SU-DHL-6 (cell line): ENCODE results near the gene RGS18.

ENCODE experiments used
- H2AFZ ChIP-seq: fragments of 200-600 bp; sonication (generic); 2 replicates; pipeline ENCODE4 v1.6.1; 2014; ENCODE audit warnings: low read depth, mild to moderate bottlenecking, moderate library complexity, mixed read lengths, antibody characterized with exemption, low read length; ENCODE audit not compliant: severe bottlenecking
- H3F3A ChIP-seq: fragments of 200-600 bp; shearing (Covaris generic); 2 replicates; pipeline ENCODE4 v1.6.0; 2016; ENCODE audit warnings: antibody characterized with exemption, mild to moderate bottlenecking; ENCODE audit not compliant: insufficient read depth
- H3K27ac ChIP-seq: fragments of 200-600 bp; sonication (generic); 2 replicates; pipeline ENCODE4 v1.5.1; 2016; ENCODE audit warnings: low read depth, mild to moderate bottlenecking, low read length, moderate library complexity, mixed read lengths
- H3K27me3 ChIP-seq: fragments of 200-600 bp; sonication (generic), shearing (Covaris generic); 2 replicates; pipeline ENCODE4 v1.6.0; 2014; ENCODE audit warnings: mild to moderate bottlenecking, low read length
- H3K36me3 ChIP-seq: fragments of 200-600 bp; sonication (generic); 2 replicates; pipeline ENCODE4 v1.6.1; 2014; ENCODE audit warnings: mild to moderate bottlenecking, low read length, mixed read lengths
- H3K4me2 ChIP-seq: fragments of 300-600, 200-600 bp; shearing (Covaris generic), sonication (generic); 2 replicates; pipeline ENCODE4 v1.6.0; 2014; ENCODE audit warnings: low read length, low read depth, mild to moderate bottlenecking; ENCODE audit not compliant: poor library complexity, severe bottlenecking
- H3K4me3 ChIP-seq: fragments of 200-600 bp; sonication (generic); 2 replicates; pipeline ENCODE4 v1.5.1; 2014; ENCODE audit warnings: antibody characterized with exemption, low read length, mild to moderate bottlenecking, mixed read lengths; ENCODE audit not compliant: insufficient read depth, poor library complexity, severe bottlenecking
- H3K79me2 ChIP-seq: fragments of 200-600 bp; sonication (generic); 2 replicates; pipeline ENCODE4 v1.6.1; 2014; ENCODE audit warnings: mild to moderate bottlenecking, low read length, moderate library complexity; ENCODE audit not compliant: insufficient read depth
- H3K9ac ChIP-seq: fragments of 200-600 bp; sonication (generic); 2 replicates; pipeline ENCODE4 v1.7.0; 2014; ENCODE audit warnings: mild to moderate bottlenecking, low read length
- H3K9me2 ChIP-seq: fragments of 200-600 bp; sonication (generic); replicated peaks from 2 replicates; pipeline ENCODE4 v1.6.1; 2014; ENCODE audit warnings: low read length; ENCODE audit not compliant: insufficient read depth
- H3K9me3 ChIP-seq: fragments of 200-600 bp; sonication (generic); 2 replicates; pipeline ENCODE4 v1.6.1; 2014; ENCODE audit warnings: low read length, mixed read lengths; ENCODE audit not compliant: insufficient read depth
- H4K20me1 ChIP-seq: fragments of 200-600 bp; sonication (generic); 2 replicates; pipeline ENCODE4 v1.6.1; 2014; ENCODE audit warnings: low read depth, mild to moderate bottlenecking, antibody characterized with exemption, low read length, moderate library complexity, mixed read lengths
- EZH2phosphoT487 ChIP-seq: fragments of 200-600 bp; sonication (generic), shearing (Covaris generic); conservative IDR thresholded peaks from 2 replicates; pipeline ENCODE4 v1.6.1; 2018; ENCODE audit warnings: mild to moderate bottlenecking, antibody characterized with exemption, low read length, moderate library complexity, mixed read lengths
- TF ChIP-seq, protein P1 (sequence below): fragments of 200-600 bp; sonication (generic); IDR thresholded peaks from one replicate; pipeline ENCODE4 v1.5.1; 2017; ENCODE audit warnings: antibody characterized with exemption, mild to moderate bottlenecking, low read length, moderate library complexity; ENCODE audit not compliant: insufficient read depth, poor library complexity, severe bottlenecking

The RGS18 gene

DNA sequence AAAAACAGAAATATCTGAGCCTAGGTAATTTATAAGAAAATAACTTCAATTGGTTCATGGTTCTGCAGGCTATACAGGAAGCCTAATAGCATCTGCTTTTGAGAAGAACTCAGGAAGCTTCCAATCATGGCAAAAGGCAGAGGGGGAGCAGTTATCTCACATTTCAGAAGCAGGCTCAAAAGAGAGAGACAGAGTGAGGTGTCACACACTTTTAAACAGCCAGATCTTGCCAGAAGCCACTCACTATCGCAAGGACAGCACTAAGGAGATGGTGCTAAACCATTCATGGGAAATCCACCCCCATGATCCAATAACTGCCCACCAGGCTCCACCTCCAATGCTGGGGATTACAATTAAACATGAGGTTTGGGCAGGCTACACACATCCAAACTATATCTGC, 25.5 kb downstream of the RGS18 start:
- TF ChIP-seq EZH2phosphoT487: no peak
- TF ChIP-seq, protein P1, sequence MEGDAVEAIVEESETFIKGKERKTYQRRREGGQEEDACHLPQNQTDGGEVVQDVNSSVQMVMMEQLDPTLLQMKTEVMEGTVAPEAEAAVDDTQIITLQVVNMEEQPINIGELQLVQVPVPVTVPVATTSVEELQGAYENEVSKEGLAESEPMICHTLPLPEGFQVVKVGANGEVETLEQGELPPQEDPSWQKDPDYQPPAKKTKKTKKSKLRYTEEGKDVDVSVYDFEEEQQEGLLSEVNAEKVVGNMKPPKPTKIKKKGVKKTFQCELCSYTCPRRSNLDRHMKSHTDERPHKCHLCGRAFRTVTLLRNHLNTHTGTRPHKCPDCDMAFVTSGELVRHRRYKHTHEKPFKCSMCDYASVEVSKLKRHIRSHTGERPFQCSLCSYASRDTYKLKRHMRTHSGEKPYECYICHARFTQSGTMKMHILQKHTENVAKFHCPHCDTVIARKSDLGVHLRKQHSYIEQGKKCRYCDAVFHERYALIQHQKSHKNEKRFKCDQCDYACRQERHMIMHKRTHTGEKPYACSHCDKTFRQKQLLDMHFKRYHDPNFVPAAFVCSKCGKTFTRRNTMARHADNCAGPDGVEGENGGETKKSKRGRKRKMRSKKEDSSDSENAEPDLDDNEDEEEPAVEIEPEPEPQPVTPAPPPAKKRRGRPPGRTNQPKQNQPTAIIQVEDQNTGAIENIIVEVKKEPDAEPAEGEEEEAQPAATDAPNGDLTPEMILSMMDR: no peak
- Histone ChIP-seq H3K9me2 (no peaks in the 10 kb centered on the region), H3K79me2 (no peaks in the 10 kb centered on the region), H3K4me2 (no peak overlapping the region), H2AFZ (no peak overlapping the region), H3K4me3 (no peak overlapping the region), H3K36me3 (peaks cover 26% of the 10 kb centered on the region), H3K27ac (no peak overlapping the region), H3F3A (no peaks in the 10 kb centered on the region), H3K9me3 (no peaks in the 10 kb centered on the region), H4K20me1 (no peaks in the 10 kb centered on the region), H3K27me3 (no peaks in the 10 kb centered on the region), H3K9ac (no peak overlapping the region)

- no peak overlapping the region for H3K4me2 ChIP-seq
Measured at GRCh38 chr1:192186197-192186596, 27.9 kb downstream of the RGS18 start.

GRCh38 chr1:192190066-192190465, 31.8 kb downstream of the RGS18 start:
- H3K9me2 ChIP-seq: no peaks in the 10 kb centered on the region
- no peak overlapping the region for H3K9ac ChIP-seq
- no peaks in the 10 kb centered on the region for H3K27me3 ChIP-seq
- no peak overlapping the region for H3K27ac ChIP-seq
- H3K9me3 ChIP-seq: no peaks in the 10 kb centered on the region
- no peaks in the 10 kb centered on the region for H3F3A ChIP-seq
- TF ChIP-seq, protein P1: no peak
- TF ChIP-seq EZH2phosphoT487: no peak
- H3K36me3 ChIP-seq: 0 out of 2 replicates have a peak, but pooled peaks cover 6% of the 10 kb centered on the region
- no peak overlapping the region for H3K4me3 ChIP-seq
- no peaks in the 10 kb centered on the region for H3K79me2 ChIP-seq
- H4K20me1 ChIP-seq: no peaks in the 10 kb centered on the region
- H2AFZ ChIP-seq: no peak overlapping the region
- no peak overlapping the region for H3K4me2 ChIP-seq

More at GRCh38 chr1:192186197-192186596, 27.9 kb downstream of the RGS18 start:
- no peak overlapping the region for H2AFZ ChIP-seq
- no peaks in the 10 kb centered on the region for H4K20me1 ChIP-seq
- H3K9me3 ChIP-seq: no peaks in the 10 kb centered on the region
- H3K27ac ChIP-seq: no peak overlapping the region
- peaks cover 26% of the 10 kb centered on the region for H3K36me3 ChIP-seq
- H3K9ac ChIP-seq: no peak overlapping the region
- H3K4me3 ChIP-seq: no peak overlapping the region
- no peaks in the 10 kb centered on the region for H3F3A ChIP-seq
- H3K27me3 ChIP-seq: no peaks in the 10 kb centered on the region
- TF ChIP-seq EZH2phosphoT487: no peak
- TF ChIP-seq, protein P1: no peak
- H3K9me2 ChIP-seq: no peaks in the 10 kb centered on the region
- H3K79me2 ChIP-seq: no peaks in the 10 kb centered on the region
